Neural progenitor cell (in vitro differentiated cells): ENCODE measurements around the gene JAK3.

Source experiments
- CTCF ChIP-seq: fragments of 200-600 bp; sonication (generic); IDR thresholded peaks from 2 replicates; pipeline ENCODE4 v1.5.1; 2017; ENCODE audit warnings: antibody characterized with exemption, mild to moderate bottlenecking
- EZH2 ChIP-seq: fragments of 200-600 bp; sonication (generic); IDR thresholded peaks from 2 replicates; pipeline ENCODE4 v1.6.1; 2017; ENCODE audit warnings: antibody characterized with exemption, mild to moderate bottlenecking, moderate library complexity

- no peak for TF ChIP-seq CTCF
- no peak for TF ChIP-seq EZH2
Observed at GRCh38 chr19:17883627-17884410, 36.0 kb upstream of the JAK3 start.
